ENCODE measurements around the gene NUP210. TPM values are rescaled to one million over a fixed set of nuclear protein-coding genes. Genes with fewer than 3 reads are reported as not detected.

NUP210 gene
- total and polyA plus RNA-seq, 4 donors: 9.9 to 38.6 (median 22.9) TPM

DNA sequence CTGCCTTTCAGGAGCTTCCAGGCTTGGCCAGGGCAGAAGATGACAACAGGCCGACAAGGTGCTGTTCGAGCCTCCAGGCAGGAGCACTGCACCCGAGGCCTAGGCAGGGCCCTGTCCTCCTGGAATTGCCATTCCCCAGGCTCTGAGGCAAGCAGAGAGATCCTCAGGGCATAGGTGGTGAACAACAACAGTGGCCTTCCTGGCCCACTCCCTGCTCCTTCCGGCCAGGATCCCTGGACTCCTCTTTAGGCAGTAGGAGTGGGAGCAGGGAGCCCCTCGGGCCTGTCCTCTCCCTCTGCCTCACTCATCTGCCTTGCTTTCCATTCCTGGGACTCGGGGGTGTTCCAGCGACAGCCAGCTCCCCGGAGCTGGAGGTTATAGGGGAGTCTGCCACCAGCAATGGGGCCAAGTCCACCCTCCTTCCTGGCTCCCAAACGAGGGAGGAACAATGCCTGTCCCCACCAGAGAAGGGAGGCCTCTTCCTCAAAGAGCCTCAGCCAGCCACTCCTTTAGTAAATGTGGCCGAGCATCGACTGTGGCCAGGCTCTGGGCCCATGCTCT, 135.0 kb downstream of the NUP210 start:
- Histone ChIP-seq H3K27me3 (ENCODE audit: control insufficient read depth in 4 of 4, insufficient read depth in 4 of 4, low read length in 3 of 4) (no peaks in the 10 kb centered on the region), H3K9ac (ENCODE audit: low read depth in 1 of 2, low read length in 2 of 2) (no peak overlapping the region), H3K27ac (ENCODE audit: low read depth in 1 of 2, low read length in 2 of 2) (no peak overlapping the region), H3K4me1 (ENCODE audit: control insufficient read depth in 4 of 4, insufficient read depth in 4 of 4, low read length in 3 of 4) (peaks cover 0 to 19% (median 7%) of the 10 kb centered on the region in 4 donors), H3K4me3 (ENCODE audit: low read depth in 1 of 3, low read length in 3 of 3) (no peak overlapping the region), H3K36me3 (ENCODE audit: control insufficient read depth in 4 of 4, insufficient read depth in 3 of 4, low read depth in 1 of 4, low read length in 3 of 4) (no peaks in the 10 kb centered on the region), H3K9me3 (ENCODE audit: control insufficient read depth in 4 of 4, low read length in 3 of 4) (peaks cover 0 to 8% (median 4%) of the 10 kb centered on the region in 4 donors)
- TF ChIP-seq SP1 (IDR thresholded peaks at IDR 0.05) (no peak), RXRA (IDR thresholded peaks at IDR 0.05) (no peak), FOXA1 (IDR thresholded peaks at IDR 0.05) (no peak), CTCF (IDR thresholded peaks at IDR 0.05; ENCODE audit: low read depth, low read length, missing input control) (no peak), EGR1 (IDR thresholded peaks at IDR 0.05; ENCODE audit: low read depth in 2 of 2) (no peak), JUND (IDR thresholded peaks at IDR 0.05) (no peak), REST (IDR thresholded peaks at IDR 0.05) (no peak), YY1 (IDR thresholded peaks at IDR 0.05) (no peak), FOXA2 (IDR thresholded peaks at IDR 0.05) (no peak), RAD21 (IDR thresholded peaks at IDR 0.05) (no peak), TAF1 (conservative IDR thresholded peaks at IDR 0.05) (no peak)
- TF ChIP-seq, protein P1, sequence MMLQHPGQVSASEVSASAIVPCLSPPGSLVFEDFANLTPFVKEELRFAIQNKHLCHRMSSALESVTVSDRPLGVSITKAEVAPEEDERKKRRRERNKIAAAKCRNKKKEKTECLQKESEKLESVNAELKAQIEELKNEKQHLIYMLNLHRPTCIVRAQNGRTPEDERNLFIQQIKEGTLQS (IDR thresholded peaks at IDR 0.05): no peak
- DNase-seq (ENCODE audit: low spot score): no peak
- 93% methylated on average over 11 of the region's 11 CpGs for WGBS

- no peak overlapping the region for H3K27ac ChIP-seq (ENCODE audit: low read depth in 1 of 2, low read length in 2 of 2)
- TF ChIP-seq JUND (IDR thresholded peaks at IDR 0.05) (no peak), NR2F2 (IDR thresholded peaks at IDR 0.05) (no peak), CTCF (IDR thresholded peaks at IDR 0.05; ENCODE audit: low read depth, low read length, missing input control) (no peak), FOXA1 (IDR thresholded peaks at IDR 0.05) (no peak), GABPA (IDR thresholded peaks at IDR 0.05 in 1 of 2, conservative IDR thresholded peaks at IDR 0.05 in 1 of 2) (no peak)
- TF ChIP-seq, protein P2, sequence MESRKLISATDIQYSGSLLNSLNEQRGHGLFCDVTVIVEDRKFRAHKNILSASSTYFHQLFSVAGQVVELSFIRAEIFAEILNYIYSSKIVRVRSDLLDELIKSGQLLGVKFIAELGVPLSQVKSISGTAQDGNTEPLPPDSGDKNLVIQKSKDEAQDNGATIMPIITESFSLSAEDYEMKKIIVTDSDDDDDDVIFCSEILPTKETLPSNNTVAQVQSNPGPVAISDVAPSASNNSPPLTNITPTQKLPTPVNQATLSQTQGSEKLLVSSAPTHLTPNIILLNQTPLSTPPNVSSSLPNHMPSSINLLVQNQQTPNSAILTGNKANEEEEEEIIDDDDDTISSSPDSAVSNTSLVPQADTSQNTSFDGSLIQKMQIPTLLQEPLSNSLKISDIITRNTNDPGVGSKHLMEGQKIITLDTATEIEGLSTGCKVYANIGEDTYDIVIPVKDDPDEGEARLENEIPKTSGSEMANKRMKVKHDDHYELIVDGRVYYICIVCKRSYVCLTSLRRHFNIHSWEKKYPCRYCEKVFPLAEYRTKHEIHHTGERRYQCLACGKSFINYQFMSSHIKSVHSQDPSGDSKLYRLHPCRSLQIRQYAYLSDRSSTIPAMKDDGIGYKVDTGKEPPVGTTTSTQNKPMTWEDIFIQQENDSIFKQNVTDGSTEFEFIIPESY (IDR thresholded peaks at IDR 0.05): no peak
- H3K36me3 ChIP-seq (ENCODE audit: control insufficient read depth in 4 of 4, insufficient read depth in 3 of 4, low read depth in 1 of 4, low read length in 3 of 4): no peaks in the 10 kb centered on the region
- no peak for DNase-seq (ENCODE audit: low spot score)
- peaks cover 0 to 23% (median 9%) of the 10 kb centered on the region in 4 donors for H3K4me1 ChIP-seq (ENCODE audit: control insufficient read depth in 4 of 4, insufficient read depth in 4 of 4, low read length in 3 of 4)
- H3K9ac ChIP-seq (ENCODE audit: low read depth in 1 of 2, low read length in 2 of 2): no peak overlapping the region
- no peaks in the 10 kb centered on the region for H3K27me3 ChIP-seq (ENCODE audit: control insufficient read depth in 4 of 4, insufficient read depth in 4 of 4, low read length in 3 of 4)
- peaks cover 0 to 8% (median 4%) of the 10 kb centered on the region in 4 donors for H3K9me3 ChIP-seq (ENCODE audit: control insufficient read depth in 4 of 4, low read length in 3 of 4)
- H3K4me3 ChIP-seq (ENCODE audit: low read depth in 1 of 3, low read length in 3 of 3): no peak overlapping the region
- WGBS: 98% methylated on average over 1 of the region's 1 CpG
Observed at GRCh38 chr3:13283877-13284264, 136.3 kb downstream of the NUP210 start.

Measured in liver (tissue), 9 donors.